ENCODE results near the gene FRMD1. TPM values are rescaled to one million over a fixed set of nuclear protein-coding genes. Genes with fewer than 3 reads are reported as not detected.

Gene FRMD1
- total and polyA plus RNA-seq, 2 donors (not counting 1 experiment from before 2014, with no cell fraction given): not detected

- DNase-seq (no peak), ATAC-seq (ENCODE audit: low read depth) (no peak)
- H3K27me3 Mint-ChIP-seq: peaks cover 3% of the 10 kb centered on the region
Observed at GRCh38 chr6:168110437-168110836, 31.4 kb upstream of the FRMD1 start.

GRCh38 chr6:168109171-168109570 lies 30.2 kb upstream of the FRMD1 start:
- Mint-ChIP-seq H3K4me3 (no peak overlapping the region), H3K27me3 (peaks cover 11% of the 10 kb centered on the region), H3K4me1 (no peaks in the 10 kb centered on the region), H3K27ac (no peak overlapping the region), H3K9me3 (ENCODE audit: insufficient read depth) (no peaks in the 10 kb centered on the region)
- no peaks in the 10 kb centered on the region for H3K36me3 ChIP-seq (replicated peaks in 1 of 2; ENCODE audit: control extremely low read depth in 1 of 2, control insufficient read depth in 1 of 2, extremely low read depth in 1 of 2, insufficient read depth in 2 of 2, low read length in 1 of 2)
- H3K9ac ChIP-seq (ENCODE audit: low read length): no peak overlapping the region
- intact Hi-C loops (cut with micrococcal nuclease): no loop called here
- ChIA-PET CTCF (no interaction called here), POLR2A (no interaction called here)
- no peak for ATAC-seq (ENCODE audit: low read depth)
- H3K79me2 ChIP-seq (ENCODE audit: control insufficient read depth, insufficient read depth, low read length): no peaks in the 10 kb centered on the region
- no peak overlapping the region for H2AFZ ChIP-seq (ENCODE audit: insufficient read depth, low read depth, low read length, poor library complexity, severe bottlenecking)
- no peak overlapping the region for H3K27ac ChIP-seq (ENCODE audit: low read length in 2 of 2)
- no peaks in the 10 kb centered on the region for H4K20me1 ChIP-seq (ENCODE audit: control insufficient read depth, insufficient read depth, low read length, poor library complexity, severe bottlenecking)
- TF ChIP-seq EZH2 (IDR thresholded peaks at IDR 0.05; ENCODE audit: borderline replicate concordance, insufficient read depth, low read depth, low read length, poor library complexity, severe bottlenecking) (no peak), CTCF (IDR thresholded peaks at IDR 0.05) (no peak)
- H3K4me3 ChIP-seq (ENCODE audit: control extremely low read depth in 1 of 5, extremely low read depth in 1 of 5, insufficient read depth in 1 of 5, low read depth in 2 of 5, low read length in 4 of 5): no peak overlapping the region
- no peak overlapping the region for H3K4me2 ChIP-seq (replicated peaks; ENCODE audit: low read depth, low read length, poor library complexity, severe bottlenecking)
- H3K27me3 ChIP-seq (replicated peaks in 1 of 4; ENCODE audit: control extremely low read depth in 1 of 4, control insufficient read depth in 3 of 4, insufficient read depth in 4 of 4, low read length in 3 of 4): no peaks in the 10 kb centered on the region
- WGBS (ENCODE audit: insufficient coverage): 88% methylated on average over 9 of the region's 12 CpGs
- DNase-seq: no peak
- no peaks in the 10 kb centered on the region for H3K4me1 ChIP-seq (ENCODE audit: control insufficient read depth in 2 of 2, insufficient read depth in 2 of 2, low read length in 2 of 2)
- no peaks in the 10 kb centered on the region for H3K9me3 ChIP-seq (ENCODE audit: control extremely low read depth in 1 of 3, control insufficient read depth in 2 of 3, insufficient read depth in 1 of 3, low read length in 2 of 3)

More at GRCh38 chr6:168110437-168110836, 31.4 kb upstream of the FRMD1 start:
- Histone ChIP-seq H3K27me3 (replicated peaks in 1 of 4; ENCODE audit: control extremely low read depth in 1 of 4, control insufficient read depth in 3 of 4, insufficient read depth in 4 of 4, low read length in 3 of 4) (no peaks in the 10 kb centered on the region), H3K36me3 (replicated peaks in 1 of 2; ENCODE audit: control extremely low read depth in 1 of 2, control insufficient read depth in 1 of 2, extremely low read depth in 1 of 2, insufficient read depth in 2 of 2, low read length in 1 of 2) (no peaks in the 10 kb centered on the region), H3K4me1 (ENCODE audit: control insufficient read depth in 2 of 2, insufficient read depth in 2 of 2, low read length in 2 of 2) (no peaks in the 10 kb centered on the region), H3K27ac (ENCODE audit: low read length in 2 of 2) (no peak overlapping the region), H3K4me3 (ENCODE audit: control extremely low read depth in 1 of 5, extremely low read depth in 1 of 5, insufficient read depth in 1 of 5, low read depth in 2 of 5, low read length in 4 of 5) (no peak overlapping the region), H3K79me2 (ENCODE audit: control insufficient read depth, insufficient read depth, low read length) (no peaks in the 10 kb centered on the region), H3K9me3 (ENCODE audit: control extremely low read depth in 1 of 3, control insufficient read depth in 2 of 3, insufficient read depth in 1 of 3, low read length in 2 of 3) (no peaks in the 10 kb centered on the region), H3K4me2 (replicated peaks; ENCODE audit: low read depth, low read length, poor library complexity, severe bottlenecking) (no peak overlapping the region), H2AFZ (ENCODE audit: insufficient read depth, low read depth, low read length, poor library complexity, severe bottlenecking) (no peak overlapping the region), H4K20me1 (ENCODE audit: control insufficient read depth, insufficient read depth, low read length, poor library complexity, severe bottlenecking) (no peaks in the 10 kb centered on the region), H3K9ac (ENCODE audit: low read length) (no peak overlapping the region)
- Mint-ChIP-seq H3K4me3 (no peak overlapping the region), H3K9me3 (ENCODE audit: insufficient read depth) (no peaks in the 10 kb centered on the region), H3K27ac (no peak overlapping the region), H3K4me1 (no peaks in the 10 kb centered on the region)
- WGBS (ENCODE audit: insufficient coverage): no CpG with 5 or more reads among the region's 3 CpGs
- intact Hi-C loops (cut with micrococcal nuclease): no loop called here
- CTCF ChIA-PET: no interaction called here
- POLR2A ChIA-PET: no interaction called here
- no peak for TF ChIP-seq EZH2 (IDR thresholded peaks at IDR 0.05; ENCODE audit: borderline replicate concordance, insufficient read depth, low read depth, low read length, poor library complexity, severe bottlenecking)
- TF ChIP-seq CTCF (IDR thresholded peaks at IDR 0.05): no peak
